GM12878 (cell line): ENCODE results near the gene GRM1. TPM values are rescaled to one million over a fixed set of nuclear protein-coding genes. Genes with fewer than 3 reads are reported as not detected.

Source experiments
- ATAC-seq: fragments of 200-7000 bp; cut with Tn5 transposase; 3 replicates; pipeline ENCODE4 v1.9.1; 2020; ENCODE audit warnings: mild to moderate bottlenecking, moderate library complexity
- BruUV-seq: library from RNA; stranded (reverse); fragments of 400-500 nt; replicated peaks from 2 replicates; lab custom pipeline; 2021; lab: Mats Ljungman, UMichigan
- CTCF ChIA-PET: fragments of 300-600 bp; sonication (Branson Sonifier 250); formaldehyde crosslinking; extraction: SDS; loops from one replicate; lab custom pipeline; 2021; ENCODE audit warnings: inconsistent platforms; lab: Yijun Ruan, JAX
- POLR2A ChIA-PET: fragments of 350-600 bp; formaldehyde crosslinking; extraction: SDS; loops from one replicate; lab custom pipeline; 2021; ENCODE audit warnings: inconsistent platforms; lab: Charles Lee
- RAD21 ChIA-PET: fragments of 300-600 bp; sonication (Branson Sonifier 250); formaldehyde crosslinking; loops from one replicate; lab custom pipeline; 2023; ENCODE audit warnings: antibody characterized with exemption; ENCODE audit not compliant: unreplicated experiment; lab: Charles Lee
- SMC1A ChIA-PET: fragments of 300-600 bp; sonication (Branson Sonifier 250); formaldehyde crosslinking; loops from one replicate; lab custom pipeline; 2023; ENCODE audit not compliant: unreplicated experiment, uncharacterized antibody; lab: Charles Lee
- DNase-seq: peaks from one replicate; pipeline ENCODE4 v3.0.0-alpha.2; 2011; ENCODE audit warnings: low read depth, low spot score
- FAIRE-seq: peaks from 3 replicates; lab custom pipeline; 2011; peaks lifted over from hg19 to GRCh38; lab: Jason Lieb, UNC
- H2AFZ ChIP-seq: 2 replicates; pipeline ENCODE4 v1.6.0; 2011; ENCODE audit warnings: low read depth, low read length, control low read depth; ENCODE audit not compliant: control insufficient read depth
- H3K27ac ChIP-seq: 2 replicates; pipeline ENCODE4 v1.5.1; 2011; ENCODE audit warnings: control low read depth; ENCODE audit not compliant: control insufficient read depth, insufficient read depth
- H3K27me3 ChIP-seq, 2 experiments: replicated peaks in 1 of 2; 2 replicates each; pipeline versions ENCODE4 v1.6.0 to v1.6.1; 2011; ENCODE audit warnings: low read length in 1 of 2; ENCODE audit not compliant: control insufficient read depth in 2 of 2, insufficient read depth in 2 of 2
- H3K36me3 ChIP-seq, 2 experiments: 2 replicates each; pipeline ENCODE4 v1.5.1; 2011; ENCODE audit warnings: low read length in 1 of 2; ENCODE audit not compliant: control insufficient read depth in 2 of 2, insufficient read depth in 2 of 2
- H3K4me1 ChIP-seq: 2 replicates; pipeline ENCODE4 v1.6.1; 2011; ENCODE audit warnings: mild to moderate bottlenecking, low read length, moderate library complexity, mixed read lengths; ENCODE audit not compliant: control insufficient read depth, insufficient read depth
- H3K4me2 ChIP-seq: 2 replicates; pipeline ENCODE4 v1.6.0; 2011; ENCODE audit warnings: control low read depth; ENCODE audit not compliant: control insufficient read depth, insufficient read depth
- H3K4me3 ChIP-seq: fragments of 200-600 bp; sonication (generic); 2 replicates; pipeline ENCODE4 v1.5.1; 2016
- H3K79me2 ChIP-seq: 2 replicates; pipeline ENCODE4 v1.6.0; 2011; ENCODE audit warnings: low read length; ENCODE audit not compliant: control insufficient read depth, insufficient read depth
- H3K9ac ChIP-seq: 2 replicates; pipeline ENCODE4 v1.8.0; 2011; ENCODE audit warnings: low read length, control low read depth, mixed read lengths; ENCODE audit not compliant: control insufficient read depth, insufficient read depth
- H3K9me3 ChIP-seq: replicated peaks from 3 replicates; pipeline ENCODE4 v1.5.1; 2011; ENCODE audit warnings: mild to moderate bottlenecking, low read length; ENCODE audit not compliant: control insufficient read depth, insufficient read depth
- H4K20me1 ChIP-seq: 2 replicates; pipeline ENCODE4 v1.6.0; 2011; ENCODE audit not compliant: control insufficient read depth, insufficient read depth
- ATF7 ChIP-seq: fragments of 450-650 bp; IDR thresholded peaks from 2 replicates; pipeline ENCODE4 v1.6.1; 2016; ENCODE audit warnings: low read depth, mild to moderate bottlenecking
- CREM ChIP-seq: IDR thresholded peaks from 2 replicates; pipeline ENCODE4 v1.6.1; 2014; ENCODE audit warnings: antibody characterized with exemption, low read depth
- CUX1 ChIP-seq: IDR thresholded peaks from 2 replicates; pipeline ENCODE4 v1.6.1; 2012; ENCODE audit warnings: improper control_type of control experiment, low read depth, low read length; ENCODE audit not compliant: insufficient replicate concordance
- FOXM1 ChIP-seq: IDR thresholded peaks from 2 replicates; pipeline ENCODE4 v1.6.1; 2012; ENCODE audit warnings: low read depth, mild to moderate bottlenecking, inconsistent platforms, low read length, moderate library complexity
- GABPA ChIP-seq: IDR thresholded peaks from 2 replicates; pipeline ENCODE4 v1.6.1; 2014; ENCODE audit warnings: antibody characterized with exemption, low read depth, mild to moderate bottlenecking, inconsistent platforms
- KAT2A ChIP-seq: conservative IDR thresholded peaks from 2 replicates; pipeline ENCODE4 v1.6.1; 2011; ENCODE audit warnings: low read depth, low read length; ENCODE audit not compliant: control insufficient read depth
- NFXL1 ChIP-seq: fragments of 450-650 bp; IDR thresholded peaks from 2 replicates; pipeline ENCODE4 v1.6.1; 2017; ENCODE audit warnings: antibody characterized with exemption, mild to moderate bottlenecking, borderline replicate concordance
- NFYA ChIP-seq: IDR thresholded peaks from 2 replicates; pipeline ENCODE4 v1.6.1; 2011; ENCODE audit warnings: low read depth, mild to moderate bottlenecking, low read length, improper control_type of control experiment, borderline replicate concordance
- POLR2AphosphoS2 ChIP-seq: IDR thresholded peaks from 2 replicates; pipeline ENCODE4 v1.6.1; 2011; ENCODE audit warnings: low read depth, mild to moderate bottlenecking, low read length, improper control_type of control experiment, moderate library complexity
- RUNX3 ChIP-seq: IDR thresholded peaks from 2 replicates; pipeline ENCODE4 v1.6.1; 2012; ENCODE audit warnings: low read length, inconsistent platforms
- USF1 ChIP-seq: IDR thresholded peaks from 2 replicates; pipeline ENCODE4 v1.6.1; 2011; ENCODE audit warnings: borderline replicate concordance, low read depth, mild to moderate bottlenecking, moderate library complexity, mixed read lengths, low read length; ENCODE audit not compliant: insufficient read depth; ENCODE audit errors: extremely low read length
- ZBTB11 ChIP-seq: fragments of 450-650 bp; formaldehyde crosslinking; IDR thresholded peaks from 2 replicates; pipeline ENCODE4 v1.5.0; 2022; ENCODE audit warnings: mild to moderate bottlenecking, missing genetic modification characterization
- WGBS: methylation state at CpG from one replicate; pipeline ENCODE4 v1.1.6; 2016; ENCODE audit warnings: low lambda C conversion rate; ENCODE audit not compliant: insufficient replicate concordance, insufficient coverage; ENCODE audit errors: missing lambda C conversion rate; 5-methylcytosine and 5-hydroxymethylcytosine counted together
- in situ Hi-C: fragments of 300-500 bp; cut with MboI; formaldehyde crosslinking; loops from 9 replicates; pipeline ENCODE4 v1.14.3; 2018; ENCODE audit warnings: mixed read lengths
- intact Hi-C: fragments of 100-400 bp; cut with micrococcal nuclease; formaldehyde crosslinking; loops from one replicate; pipeline ENCODE4 v1.14.2; 2022; ENCODE audit not compliant: unreplicated experiment
- polyA plus RNA-seq, 11 experiments: library from polyadenylated mRNA; depleted of rRNA in 4 of 11; unstranded in 6 of 11; stranded (reverse) in 5 of 11; fragments of >200 nt; fragmentation: Nextera tagmentation in 4 of 11; fragmentation: Illumina TruSeq in 1 of 11; extraction: Ambion mirVana in 4 of 11; extraction: Trizol in 1 of 11; gene quantifications; 1 replicate in 1 of 11; 2 replicates in 10 of 11; pipeline versions ENCODE4 v1.2.1 to v1.2.3, GENCODE V29; 2011 to 2016; ENCODE audit warnings: inconsistent platforms in 2 of 11, missing spikeins in 2 of 11, low read depth in 1 of 11
- total RNA-seq, 4 experiments: library from RNA; depleted of rRNA in 3 of 4; stranded (reverse); fragments of >200 nt in 3 of 4; fragmentation: Illumina TruSeq in 1 of 4; extraction: Trizol in 1 of 4; gene quantifications; 2 replicates each; pipeline versions ENCODE4 v1.2.1 to v1.2.3, GENCODE V29; 2013 to 2021

GRM1 gene
- total and polyA plus RNA-seq, 10 of the 15 experiments (the other 5 are each of a cell fraction or from before 2014, with no cell fraction given) = 0.04 TPM; not detected in 9

GRCh38 chr6:146388736-146389364 is 360.0 kb downstream of the GRM1 start:
- CTCF ChIA-PET = interaction anchor here (0.8 kb wide), 2 partner anchors 8 to 459 kb away, joined by 3 to 4 read pairs; no protein-coding TSS in a partner anchor
- H3K27ac ChIP-seq = no peak overlapping the region
- BruUV-seq = no TSS peak
- H3K9ac ChIP-seq = no peak overlapping the region
- H3K27me3 ChIP-seq = no peaks in the 10 kb centered on the region
- no peak overlapping the region for H3K4me3 ChIP-seq
- in situ Hi-C loops = no loop called here
- no peaks in the 10 kb centered on the region for H4K20me1 ChIP-seq
- no peaks in the 10 kb centered on the region for H3K36me3 ChIP-seq
- FAIRE-seq (no peak), DNase-seq (no peak), ATAC-seq (no peak)
- RAD21 ChIA-PET = no interaction called here
- SMC1A ChIA-PET = no interaction called here
- intact Hi-C loops = no loop called here
- H3K4me1 ChIP-seq = no peaks in the 10 kb centered on the region
- no peaks in the 10 kb centered on the region for H3K9me3 ChIP-seq
- TF ChIP-seq RUNX3 (no peak), ZBTB11 (CRISPR knock-in tag) (no peak), ATF7 (no peak), FOXM1 (no peak), GABPA (no peak), USF1 (no peak), CUX1 (no peak), KAT2A (no peak), NFXL1 (no peak), NFYA (no peak), POLR2AphosphoS2 (no peak), CREM (no peak)
- POLR2A ChIA-PET = no interaction called here
- H2AFZ ChIP-seq = no peak overlapping the region
- no peaks in the 10 kb centered on the region for H3K79me2 ChIP-seq
- 40% methylated on average over 3 of the region's 3 CpGs for whole genome bisulfite sequencing
- H3K4me2 ChIP-seq = no peak overlapping the region
